ENCODE data around the gene PIK3CA. TPM values are rescaled to one million over a fixed set of nuclear protein-coding genes. Genes with fewer than 3 reads are reported as not detected.

PIK3CA gene
- total RNA-seq, 1 experiment from 2014 or later = 20.7 TPM

DNA sequence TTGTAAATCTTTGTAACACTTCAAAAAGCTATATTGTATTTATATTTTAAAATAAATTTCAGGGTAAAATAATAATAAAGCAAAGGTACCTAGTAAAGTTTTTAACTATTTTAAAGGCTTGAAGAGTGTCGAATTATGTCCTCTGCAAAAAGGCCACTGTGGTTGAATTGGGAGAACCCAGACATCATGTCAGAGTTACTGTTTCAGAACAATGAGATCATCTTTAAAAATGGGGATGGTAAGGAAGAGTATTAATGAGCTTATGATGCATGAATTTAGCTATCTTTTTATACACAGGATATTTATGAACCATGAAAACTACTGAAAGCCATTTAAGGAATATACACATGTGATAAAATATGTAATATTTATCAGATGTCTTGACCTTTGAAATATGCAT lies 76.4 kb downstream of the PIK3CA start:
- no peaks in the 10 kb centered on the region for H3K27me3 Mint-ChIP-seq (ENCODE audit: insufficient read depth, unreplicated experiment)
- no peak for DNase-seq (ENCODE audit: unreplicated experiment)
- peaks cover 12% of the 10 kb centered on the region for H3K4me1 Mint-ChIP-seq (ENCODE audit: insufficient read depth, unreplicated experiment)
- H3K4me3 Mint-ChIP-seq (ENCODE audit: unreplicated experiment) = no peak overlapping the region
- no TSS peak for BruUV-seq (replicated peaks)
- H3K9me3 Mint-ChIP-seq (ENCODE audit: unreplicated experiment) = no peaks in the 10 kb centered on the region
- H3K36me3 Mint-ChIP-seq (ENCODE audit: insufficient read depth, unreplicated experiment) = peaks cover 51% of the 10 kb centered on the region
- no peak for TF ChIP-seq CTCF (IDR thresholded peaks at IDR 0.05; ENCODE audit: unreplicated experiment)
- intact Hi-C loops (cut with micrococcal nuclease) = no loop called here
- ChIA-PET POLR2A (interaction anchor here (1.0 kb wide), 1 partner anchor 11 kb away, joined by 3 read pairs; no protein-coding TSS in a partner anchor), CTCF (interaction anchor here (1.0 to 1.5 kb wide), 2 partner anchors 18 to 78 kb away, joined by 3 read pairs; no protein-coding TSS in a partner anchor)
- H3K27ac Mint-ChIP-seq (ENCODE audit: low read depth, unreplicated experiment) = no peak overlapping the region

GRCh38 chr3:179227349-179227748 lies 79.2 kb downstream of the PIK3CA start:
- H3K9me3 Mint-ChIP-seq (ENCODE audit: unreplicated experiment) = no peaks in the 10 kb centered on the region
- intact Hi-C loops (cut with micrococcal nuclease) = no loop called here
- peaks cover 55% of the 10 kb centered on the region for H3K36me3 Mint-ChIP-seq (ENCODE audit: insufficient read depth, unreplicated experiment)
- no peak overlapping the region for H3K27ac Mint-ChIP-seq (ENCODE audit: low read depth, unreplicated experiment)
- no peak for TF ChIP-seq CTCF (IDR thresholded peaks at IDR 0.05; ENCODE audit: unreplicated experiment)
- no peak overlapping the region for H3K4me3 Mint-ChIP-seq (ENCODE audit: unreplicated experiment)
- no peaks in the 10 kb centered on the region for H3K27me3 Mint-ChIP-seq (ENCODE audit: insufficient read depth, unreplicated experiment)
- ChIA-PET CTCF (no interaction called here), POLR2A (interaction anchor here (1.1 kb wide), 1 partner anchor 78 kb away, joined by 3 read pairs; no protein-coding TSS in a partner anchor)
- peak; percentile 34 for DNase-seq (ENCODE audit: unreplicated experiment)
- H3K4me1 Mint-ChIP-seq (ENCODE audit: insufficient read depth, unreplicated experiment) = peaks cover 12% of the 10 kb centered on the region
- no TSS peak for BruUV-seq (replicated peaks)

DNA sequence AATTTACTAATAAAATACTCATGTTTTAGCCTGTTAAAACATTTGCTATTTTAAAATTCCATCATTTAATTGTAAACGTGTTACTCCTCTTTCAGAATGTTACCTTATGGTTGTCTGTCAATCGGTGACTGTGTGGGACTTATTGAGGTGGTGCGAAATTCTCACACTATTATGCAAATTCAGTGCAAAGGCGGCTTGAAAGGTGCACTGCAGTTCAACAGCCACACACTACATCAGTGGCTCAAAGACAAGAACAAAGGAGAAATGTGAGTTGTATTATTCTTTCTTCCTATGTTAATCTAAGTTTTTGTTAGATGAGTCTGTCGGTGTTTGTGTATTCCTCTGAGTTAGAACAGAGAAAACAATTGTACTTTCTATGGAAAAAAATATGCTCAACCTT lies 81.0 kb downstream of the PIK3CA start:
- TF ChIP-seq CTCF (IDR thresholded peaks at IDR 0.05; ENCODE audit: unreplicated experiment) = no peak
- Mint-ChIP-seq H3K36me3 (ENCODE audit: insufficient read depth, unreplicated experiment) (peaks cover 52% of the 10 kb centered on the region), H3K27ac (ENCODE audit: low read depth, unreplicated experiment) (no peak overlapping the region), H3K9me3 (ENCODE audit: unreplicated experiment) (no peaks in the 10 kb centered on the region), H3K4me1 (ENCODE audit: insufficient read depth, unreplicated experiment) (peaks cover 12% of the 10 kb centered on the region), H3K4me3 (ENCODE audit: unreplicated experiment) (no peak overlapping the region), H3K27me3 (ENCODE audit: insufficient read depth, unreplicated experiment) (no peaks in the 10 kb centered on the region)
- ChIA-PET POLR2A (no interaction called here), CTCF (no interaction called here)
- intact Hi-C loops (cut with micrococcal nuclease) = no loop called here
- DNase-seq (ENCODE audit: unreplicated experiment) = no peak
- BruUV-seq (replicated peaks) = no TSS peak

GRCh38 chr3:179233043-179233442 lies 84.9 kb downstream of the PIK3CA start:
- no peak overlapping the region for H3K4me3 Mint-ChIP-seq (ENCODE audit: unreplicated experiment)
- H3K36me3 Mint-ChIP-seq (ENCODE audit: insufficient read depth, unreplicated experiment) = peaks cover 32% of the 10 kb centered on the region
- ChIA-PET POLR2A (interaction anchor here (0.7 kb wide), 2 partner anchors 21 to 92 kb away, joined by 4 read pairs; no protein-coding TSS in a partner anchor), CTCF (interaction anchor here (0.5 to 1.2 kb wide), 5 partner anchors 16 to 95 kb away, joined by 3 to 5 read pairs (median 3); no protein-coding TSS in a partner anchor)
- H3K27ac Mint-ChIP-seq (ENCODE audit: low read depth, unreplicated experiment) = no peak overlapping the region
- no peaks in the 10 kb centered on the region for H3K9me3 Mint-ChIP-seq (ENCODE audit: unreplicated experiment)
- BruUV-seq (replicated peaks) = no TSS peak
- no peak for DNase-seq (ENCODE audit: unreplicated experiment)
- H3K4me1 Mint-ChIP-seq (ENCODE audit: insufficient read depth, unreplicated experiment) = no peaks in the 10 kb centered on the region
- TF ChIP-seq CTCF (IDR thresholded peaks at IDR 0.05; ENCODE audit: unreplicated experiment) = no peak
- intact Hi-C loops (cut with micrococcal nuclease) = no loop called here
- H3K27me3 Mint-ChIP-seq (ENCODE audit: insufficient read depth, unreplicated experiment) = no peaks in the 10 kb centered on the region
